ENCODE results near the gene SEZ6L.

The SEZ6L gene

DNA sequence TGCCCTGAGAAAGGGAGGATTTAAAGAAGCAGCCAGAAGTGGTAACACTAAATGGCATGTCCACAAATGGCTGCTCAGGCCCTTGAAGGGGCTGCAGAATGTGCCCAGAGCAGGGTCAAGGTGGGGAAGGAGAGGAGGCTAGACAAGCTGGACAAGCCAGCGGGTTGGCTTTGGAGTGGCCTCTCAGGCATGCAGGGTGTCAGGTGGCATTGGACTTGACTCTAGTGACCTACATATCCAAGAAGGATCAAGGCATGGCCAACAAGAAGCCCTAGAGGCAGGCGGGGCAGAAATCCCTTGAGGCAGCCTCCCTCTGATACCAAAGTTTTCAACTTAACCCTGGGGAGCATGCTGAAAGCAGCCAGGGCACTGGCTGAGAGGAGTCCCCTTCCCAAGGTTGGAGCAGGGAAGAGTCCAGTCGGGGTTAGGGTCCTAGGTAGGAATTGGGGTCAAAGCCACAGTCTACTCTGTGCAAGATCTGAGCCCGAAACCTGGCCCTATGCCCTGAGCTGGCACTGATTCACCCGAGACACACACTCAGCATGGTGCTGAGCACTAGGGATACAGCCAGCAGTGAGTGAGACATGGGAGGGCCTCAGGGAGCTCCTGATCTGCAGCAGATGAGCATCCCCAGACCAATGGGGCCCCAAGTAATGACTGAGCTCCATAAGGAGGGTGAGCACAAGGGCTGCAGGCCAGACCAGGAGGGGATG lies 164.0 kb downstream of the SEZ6L start:
- DNase-seq (ENCODE audit: low read depth) = no peak

DNA sequence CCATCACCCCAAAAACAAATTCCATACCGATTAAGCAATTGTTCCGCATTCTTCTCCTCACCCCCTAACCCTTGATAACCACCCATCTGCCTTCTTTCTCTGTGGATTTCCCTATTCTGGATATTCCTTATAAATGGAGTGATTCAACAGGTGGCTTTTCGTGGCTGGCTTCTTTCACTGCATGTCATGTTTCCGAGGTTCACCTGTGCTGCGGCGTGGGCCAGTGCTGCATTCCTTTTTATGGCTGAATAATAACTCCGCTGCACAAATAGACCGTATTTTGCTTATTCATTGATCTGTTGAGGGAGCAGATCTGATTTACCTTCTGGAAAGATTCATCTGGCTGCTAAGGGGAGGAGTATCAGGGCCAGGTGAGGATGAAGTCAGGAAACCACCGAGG lies 165.0 kb downstream of the SEZ6L start:
- no peak for DNase-seq (ENCODE audit: low read depth)

DNA sequence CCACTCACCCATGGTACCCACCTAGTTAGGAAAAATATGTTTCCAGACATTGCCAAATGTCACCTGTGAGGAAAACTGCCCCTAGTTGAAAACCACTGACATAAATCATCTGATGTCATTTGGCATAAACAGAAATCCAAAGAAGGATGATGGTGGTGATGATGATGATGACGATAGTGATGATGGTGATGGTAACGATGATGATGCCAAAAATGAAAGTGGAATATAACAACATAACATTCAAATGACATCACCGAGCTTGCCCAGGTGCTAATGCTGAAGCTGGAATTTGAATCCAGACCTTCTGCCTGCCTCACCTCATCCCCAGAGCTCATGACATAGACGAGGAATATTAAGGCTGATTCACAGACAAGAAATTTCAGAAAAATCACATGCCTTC lies 167.5 kb downstream of the SEZ6L start:
- DNase-seq (ENCODE audit: low read depth) = no peak

DNA sequence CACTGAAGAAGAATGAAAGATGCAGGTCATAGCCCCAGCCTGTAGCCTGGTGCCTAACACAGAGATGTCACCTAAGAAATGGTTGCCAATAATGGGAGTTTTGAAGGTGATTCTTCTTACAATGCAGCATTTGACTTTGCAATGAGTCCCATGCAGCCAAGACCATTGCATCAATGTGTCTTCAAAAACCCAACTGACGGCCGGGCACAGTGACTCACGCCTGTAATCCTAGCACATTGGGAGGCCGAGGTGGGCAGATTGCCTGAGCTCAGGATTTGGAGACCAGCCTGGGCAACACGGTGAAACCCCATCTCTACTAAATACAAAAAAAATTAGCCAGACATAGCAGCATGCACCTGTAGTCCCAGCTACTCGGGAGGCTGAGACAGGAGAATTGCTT lies 170.5 kb downstream of the SEZ6L start:
- DNase-seq (ENCODE audit: low read depth) = no peak

- no peak for DNase-seq (ENCODE audit: low read depth)
Observed at GRCh38 chr22:26342745-26343410, 173.6 kb downstream of the SEZ6L start.

- DNase-seq (ENCODE audit: low read depth) = no peak
Observed at GRCh38 chr22:26345496-26345895, 176.2 kb downstream of the SEZ6L start.

GRCh38 chr22:26348810-26349526 lies 179.7 kb downstream of the SEZ6L start:
- no peak for DNase-seq (ENCODE audit: low read depth)

DNA sequence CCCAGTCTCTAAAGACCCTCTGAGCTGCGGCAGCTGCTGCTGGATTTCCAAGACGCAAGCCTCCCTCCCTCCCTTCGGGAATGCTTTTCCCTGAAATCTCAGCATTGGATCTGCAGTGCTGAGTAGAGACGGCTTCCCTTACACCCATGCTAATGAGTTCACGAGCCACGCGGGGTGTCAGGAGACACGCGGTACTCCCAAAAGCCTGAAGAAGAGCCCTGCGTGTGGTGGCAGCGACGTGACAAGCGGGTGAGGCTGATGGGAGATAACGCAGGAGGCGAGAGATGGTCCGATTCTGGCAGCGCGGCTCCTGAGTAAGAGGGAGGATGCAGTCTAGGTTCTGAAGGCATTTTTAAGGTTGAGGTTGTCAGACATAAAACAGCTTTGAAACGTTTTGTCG lies 185.4 kb downstream of the SEZ6L start:
- no peak for DNase-seq (ENCODE audit: low read depth)

GRCh38 chr22:26357281-26357680 lies 188.0 kb downstream of the SEZ6L start:
- no peak for DNase-seq (ENCODE audit: low read depth)

- no peak for DNase-seq (ENCODE audit: low read depth)
Observed at GRCh38 chr22:26357813-26358212, 188.6 kb downstream of the SEZ6L start.

- DNase-seq (ENCODE audit: low read depth) = no peak
Observed at GRCh38 chr22:26359156-26359555, 189.9 kb downstream of the SEZ6L start.

GRCh38 chr22:26360169-26360885 lies 191.1 kb downstream of the SEZ6L start:
- DNase-seq (ENCODE audit: low read depth) = peak; percentile 47

GRCh38 chr22:26362471-26362870 lies 193.2 kb downstream of the SEZ6L start:
- DNase-seq (ENCODE audit: low read depth) = no peak

GRCh38 chr22:26364066-26365015 lies 195.1 kb downstream of the SEZ6L start:
- peak; percentile 34 for DNase-seq (ENCODE audit: low read depth)

GRCh38 chr22:26367402-26368245 lies 198.4 kb downstream of the SEZ6L start:
- peak; percentile 39 for DNase-seq (ENCODE audit: low read depth)

GRCh38 chr22:26372890-26373289 lies 203.6 kb downstream of the SEZ6L start:
- no peak for DNase-seq (ENCODE audit: low read depth)

DNA sequence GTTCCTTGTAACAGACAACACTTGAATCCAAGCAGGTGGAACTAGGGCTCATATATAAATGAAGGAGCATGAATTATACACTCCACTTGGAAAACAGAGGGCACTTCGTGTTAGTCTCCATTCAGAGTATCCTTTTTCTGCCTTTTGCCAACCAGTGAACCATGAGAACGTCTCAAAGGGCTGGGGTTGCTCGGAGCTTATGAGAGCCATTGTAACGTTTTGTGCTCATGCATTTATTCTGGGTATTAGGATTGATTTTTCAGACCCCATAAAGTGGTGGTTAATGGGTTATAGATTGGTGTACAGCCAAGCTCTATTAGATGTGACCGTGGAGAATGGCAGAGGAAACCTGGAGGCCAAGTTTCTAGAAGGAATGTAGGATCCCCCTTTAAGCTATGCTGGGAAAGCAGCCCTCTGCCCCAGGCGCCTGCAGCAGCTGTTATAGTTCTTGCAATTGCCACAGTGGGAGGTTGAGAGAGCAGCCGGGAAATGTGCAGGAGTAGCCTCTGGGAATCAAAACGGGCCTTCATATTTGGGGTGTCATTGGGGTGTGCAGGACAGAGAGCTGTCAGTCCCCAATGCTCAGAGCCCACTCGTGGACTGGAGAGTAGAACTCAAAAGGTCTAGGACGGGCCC lies 205.2 kb downstream of the SEZ6L start:
- no peak for DNase-seq (ENCODE audit: low read depth)

DNA sequence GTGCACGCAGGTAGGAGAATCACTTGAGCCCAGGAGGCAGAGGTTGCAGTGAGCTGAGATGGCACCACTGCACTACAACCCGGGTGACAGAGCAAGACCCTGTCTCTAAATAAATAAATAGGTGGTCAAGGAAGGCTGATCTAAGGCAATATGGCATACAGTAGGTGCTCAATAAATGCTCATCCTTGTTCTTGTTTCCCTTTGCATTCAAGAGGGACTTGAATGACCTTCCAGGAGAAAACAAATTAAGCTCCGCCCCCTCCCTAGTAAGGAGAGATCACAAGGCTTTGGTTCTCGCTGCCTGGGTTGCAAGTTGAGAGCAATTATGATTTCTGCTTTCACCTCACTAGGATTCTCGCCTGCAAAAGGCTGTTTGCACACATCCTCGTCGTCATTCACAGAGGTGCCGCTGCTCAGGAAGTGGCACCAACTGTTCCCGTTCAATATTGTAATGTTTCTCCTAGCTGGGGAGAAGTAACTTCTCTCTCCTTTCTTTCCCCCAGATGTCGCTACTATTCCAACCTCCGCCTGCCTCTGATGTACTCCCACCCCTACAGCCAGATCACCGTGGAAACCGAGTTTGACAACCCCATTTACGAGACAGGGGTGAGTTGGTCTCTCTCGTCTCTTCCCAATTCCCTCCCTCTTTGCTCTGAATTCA lies 208.0 kb downstream of the SEZ6L start:
- DNase-seq (ENCODE audit: low read depth) = no peak

Measured in T follicular helper cell (primary cell).